Measurements from ENCODE around the gene CREB3L1.

Gene CREB3L1

GRCh38 chr11:46353698-46354097 lies 76.2 kb downstream of the CREB3L1 start:
- no peak for ATAC-seq

GRCh38 chr11:46356924-46357482 lies 79.5 kb downstream of the CREB3L1 start:
- TF ChIP-seq BACH2 (CRISPR knock-in tag; IDR thresholded peaks at IDR 0.05; ENCODE audit: borderline replicate concordance) (no peak), RARB (CRISPR knock-in tag; IDR thresholded peaks at IDR 0.05) (no peak), CSRNP3 (CRISPR knock-in tag; IDR thresholded peaks at IDR 0.05) (no peak), GLIS3 (CRISPR knock-in tag; IDR thresholded peaks at IDR 0.05) (no peak)
- no peak for ATAC-seq

More at GRCh38 chr11:46353698-46354097, 76.2 kb downstream of the CREB3L1 start:
- TF ChIP-seq BACH2 (CRISPR knock-in tag; IDR thresholded peaks at IDR 0.05; ENCODE audit: borderline replicate concordance) (no peak), ARNTL (CRISPR knock-in tag; IDR thresholded peaks at IDR 0.05; ENCODE audit: borderline replicate concordance, low read depth) (no peak), CSRNP3 (CRISPR knock-in tag; IDR thresholded peaks at IDR 0.05) (no peak), ZC3H10 (CRISPR knock-in tag; IDR thresholded peaks at IDR 0.05) (no peak), PPARA (CRISPR knock-in tag; IDR thresholded peaks at IDR 0.05; ENCODE audit: borderline replicate concordance) (no peak), ZFP3 (CRISPR knock-in tag; IDR thresholded peaks at IDR 0.05) (no peak), ESRRG (CRISPR knock-in tag; IDR thresholded peaks at IDR 0.05) (no peak), ZNF565 (CRISPR knock-in tag; conservative IDR thresholded peaks at IDR 0.05; ENCODE audit: low read depth) (no peak), CSDC2 (CRISPR knock-in tag; IDR thresholded peaks at IDR 0.05) (no peak), ZFP30 (CRISPR knock-in tag; IDR thresholded peaks at IDR 0.05) (no peak)

- ATAC-seq: no peak
- TF ChIP-seq ZNF8 (CRISPR knock-in tag; IDR thresholded peaks at IDR 0.05): no peak
- TF ChIP-seq POU6F1 (CRISPR knock-in tag; IDR thresholded peaks at IDR 0.05; ENCODE audit: borderline replicate concordance, low read depth): no peak
- no peak for TF ChIP-seq PPARA (CRISPR knock-in tag; IDR thresholded peaks at IDR 0.05; ENCODE audit: borderline replicate concordance)
- no peak for TF ChIP-seq OSR1 (CRISPR knock-in tag; IDR thresholded peaks at IDR 0.05)
- TF ChIP-seq SNAI2 (CRISPR knock-in tag; IDR thresholded peaks at IDR 0.05): no peak
- TF ChIP-seq RARB (CRISPR knock-in tag; IDR thresholded peaks at IDR 0.05): no peak
- no peak for TF ChIP-seq ARNTL (CRISPR knock-in tag; IDR thresholded peaks at IDR 0.05; ENCODE audit: borderline replicate concordance, low read depth)
- no peak for TF ChIP-seq PATZ1 (CRISPR knock-in tag; IDR thresholded peaks at IDR 0.05; ENCODE audit: borderline replicate concordance)
These were observed 80.0 kb downstream of the CREB3L1 start for GRCh38 chr11:46357483-46357936.

- no peak for ATAC-seq
- no peak for TF ChIP-seq ARNTL (CRISPR knock-in tag; IDR thresholded peaks at IDR 0.05; ENCODE audit: borderline replicate concordance, low read depth)
- no peak for TF ChIP-seq OSR1 (CRISPR knock-in tag; IDR thresholded peaks at IDR 0.05)
- no peak for TF ChIP-seq SNAI2 (CRISPR knock-in tag; IDR thresholded peaks at IDR 0.05)
- TF ChIP-seq CSRNP3 (CRISPR knock-in tag; IDR thresholded peaks at IDR 0.05): no peak
- TF ChIP-seq CREB5 (CRISPR knock-in tag; IDR thresholded peaks at IDR 0.05; ENCODE audit: low read depth): no peak
- no peak for TF ChIP-seq PATZ1 (CRISPR knock-in tag; IDR thresholded peaks at IDR 0.05; ENCODE audit: borderline replicate concordance)
- no peak for TF ChIP-seq PPARA (CRISPR knock-in tag; IDR thresholded peaks at IDR 0.05; ENCODE audit: borderline replicate concordance)
- no peak for TF ChIP-seq ZNF565 (CRISPR knock-in tag; conservative IDR thresholded peaks at IDR 0.05; ENCODE audit: low read depth)
- TF ChIP-seq TSHZ2 (CRISPR knock-in tag; IDR thresholded peaks at IDR 0.05): no peak
- TF ChIP-seq ISL1 (CRISPR knock-in tag; IDR thresholded peaks at IDR 0.05): no peak
- no peak for TF ChIP-seq RARB (CRISPR knock-in tag; IDR thresholded peaks at IDR 0.05)
These were observed 82.5 kb downstream of the CREB3L1 start for GRCh38 chr11:46359953-46360352.

Measured in SK-N-SH treated with all-trans-retinoic acid at 6 μM for 48 hours (cell line).